HG02623 (cell line): Measurements from ENCODE around the gene TMEM92.
"Not testable (repeated sequence)": the region's sequence is repeated elsewhere in the genome, so short reads cannot be mapped to it uniquely, and the experiment has no call there.

Source experiments
- ATAC-seq: cut with Tn5 transposase; IDR thresholded peaks from one replicate; pipeline ENCODE4 v1.9.1; 2021; ENCODE audit warnings: moderate library complexity; ENCODE audit not compliant: unreplicated experiment

Gene TMEM92

GRCh38 chr17:50299776-50300175 lies 25.5 kb downstream of the TMEM92 start:
- ATAC-seq = no peak

DNA sequence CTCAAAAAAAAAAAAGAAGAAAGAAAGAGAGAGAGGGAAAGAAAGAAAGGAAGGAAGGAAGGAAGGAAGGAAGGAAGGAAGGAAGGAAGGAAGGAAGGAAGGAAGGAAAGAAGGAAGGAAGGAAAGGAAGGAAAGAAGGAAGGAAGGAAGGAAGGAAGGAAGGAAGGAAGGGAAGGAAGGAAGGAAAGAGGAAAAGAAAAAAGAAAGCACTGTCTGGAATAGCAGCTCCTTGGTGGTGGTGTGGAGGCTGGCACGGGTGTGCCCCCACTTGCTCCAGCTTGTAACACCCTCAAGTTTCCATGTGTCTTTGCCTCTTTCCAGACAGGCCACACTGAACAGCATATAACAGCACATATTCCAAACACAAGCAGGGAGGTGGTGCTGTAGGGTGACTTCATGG lies 26.6 kb downstream of the TMEM92 start:
- ATAC-seq = not testable (repeated sequence)

GRCh38 chr17:50301891-50302584 lies 27.8 kb downstream of the TMEM92 start:
- ATAC-seq = no peak

DNA sequence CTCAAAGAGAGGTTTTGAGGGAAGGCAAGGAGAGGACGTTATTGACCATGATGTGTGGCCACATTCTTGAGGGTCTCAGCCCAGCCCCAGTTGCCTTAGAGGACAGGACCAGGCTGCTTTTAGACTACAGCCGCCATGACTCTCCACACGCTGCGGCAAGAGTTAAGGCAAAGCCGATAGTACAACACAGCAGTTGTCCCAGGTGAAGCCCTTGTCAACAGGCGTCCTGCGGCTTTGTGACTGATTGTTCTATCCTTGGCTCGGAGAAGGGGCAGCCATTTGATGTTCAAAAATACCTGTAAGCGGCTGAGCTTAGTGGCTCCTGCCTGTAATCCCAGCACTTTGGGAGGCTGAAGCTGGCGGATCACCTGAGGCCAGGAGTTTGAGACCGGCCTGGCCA lies 28.8 kb downstream of the TMEM92 start:
- ATAC-seq = no peak

- ATAC-seq = no peak
Measured at GRCh38 chr17:50303596-50303995, 29.3 kb downstream of the TMEM92 start.

DNA sequence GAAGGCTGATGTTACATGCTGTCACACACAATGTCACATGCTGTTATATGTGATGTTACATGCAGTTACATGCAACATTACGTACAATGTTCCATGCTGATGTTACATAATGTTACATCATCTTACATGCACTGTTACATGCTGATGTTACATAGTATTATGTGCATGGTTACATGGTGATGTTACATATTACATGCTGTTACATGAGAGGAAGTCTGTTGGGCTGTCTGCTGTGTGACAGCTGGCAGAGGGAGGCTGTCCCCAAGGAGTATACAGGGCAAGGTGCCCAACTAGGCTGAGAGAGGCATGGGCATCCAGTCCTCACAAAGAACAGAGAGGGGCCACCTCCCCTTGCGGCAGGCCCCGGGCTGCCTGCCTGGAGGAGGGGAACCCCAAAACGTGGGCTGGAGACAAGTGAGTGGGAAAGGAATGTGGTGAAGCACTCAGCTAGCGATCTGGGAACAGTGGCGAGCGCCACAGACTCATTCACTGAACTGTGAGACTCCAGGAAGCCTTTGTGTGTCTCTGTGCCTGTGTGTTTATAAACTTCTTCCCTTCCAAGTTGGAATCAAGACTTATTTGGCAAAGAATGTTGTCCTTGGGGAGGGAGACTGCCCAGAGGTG lies 30.6 kb downstream of the TMEM92 start:
- ATAC-seq = no peak

GRCh38 chr17:50307654-50308053 lies 33.4 kb downstream of the TMEM92 start:
- ATAC-seq = no peak

DNA sequence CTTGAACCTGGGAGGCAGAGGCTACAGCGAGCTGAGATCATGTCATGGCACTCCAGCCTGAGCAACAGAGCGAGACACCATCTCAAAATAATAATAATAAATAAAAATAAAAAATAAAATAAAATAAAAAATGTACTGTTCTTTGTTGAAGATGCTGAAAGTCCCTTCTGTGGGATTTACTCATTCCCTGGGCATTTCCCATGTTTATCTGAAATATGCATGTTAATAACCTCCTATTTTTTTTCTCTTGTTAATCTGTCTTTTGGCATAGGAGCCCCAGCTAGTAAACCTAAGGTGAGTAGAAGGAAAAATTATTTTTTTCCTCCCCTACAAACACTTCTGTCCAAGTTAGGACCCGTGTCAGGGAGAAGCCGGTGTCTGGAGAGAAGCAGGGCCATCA lies 34.4 kb downstream of the TMEM92 start:
- ATAC-seq = no peak

DNA sequence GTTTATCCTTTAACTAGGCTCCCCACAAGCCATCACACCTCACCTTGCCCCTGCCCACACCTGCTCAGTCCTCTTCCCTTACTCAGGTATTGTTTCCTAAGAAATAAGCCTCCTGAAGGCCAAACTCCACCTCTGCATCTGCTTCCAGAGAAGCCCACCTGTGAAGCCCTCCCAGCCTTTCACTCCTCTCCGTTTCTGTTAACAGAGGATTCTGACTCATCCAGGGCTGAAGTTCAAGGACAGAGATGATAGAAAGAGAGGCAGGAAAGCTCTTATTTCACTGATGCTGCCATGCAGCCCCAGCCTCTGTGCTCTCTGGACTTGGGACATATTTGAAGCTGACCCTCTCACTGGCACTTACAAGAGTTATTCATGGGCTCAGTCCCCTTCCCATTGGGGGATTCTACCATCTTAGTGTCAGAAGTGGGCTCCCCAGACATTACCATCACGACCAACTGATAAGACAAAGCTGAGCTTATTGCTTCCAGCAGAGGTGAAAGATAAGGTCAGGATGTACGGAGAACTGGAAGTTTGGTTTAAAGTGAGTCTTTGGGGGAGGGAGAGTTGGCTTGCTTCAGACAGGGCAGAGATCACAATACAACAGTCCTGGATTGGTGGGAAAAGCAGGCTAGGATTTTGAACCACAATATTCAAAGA lies 36.3 kb downstream of the TMEM92 start:
- no peak for ATAC-seq

DNA sequence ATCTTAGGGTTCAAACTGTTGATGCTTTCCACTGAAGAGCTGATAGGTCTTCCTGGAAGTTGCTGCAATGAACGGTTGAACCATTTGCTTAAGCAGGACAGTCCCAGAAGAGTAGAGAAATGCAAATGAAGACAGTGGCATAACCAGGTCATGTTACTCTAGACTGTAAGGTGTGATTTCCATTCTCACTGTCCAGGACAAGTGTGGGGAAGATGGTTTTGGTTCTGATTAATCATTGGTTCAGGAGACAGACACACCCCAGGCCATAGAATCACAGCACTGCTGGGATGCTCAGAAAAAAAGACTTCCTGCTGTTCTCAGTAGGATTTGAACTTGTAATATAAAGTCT lies 36.8 kb downstream of the TMEM92 start:
- ATAC-seq = no peak

GRCh38 chr17:50311483-50311882 lies 37.2 kb downstream of the TMEM92 start:
- ATAC-seq = no peak

- ATAC-seq = no peak
Measured at GRCh38 chr17:50312308-50312707, 38.0 kb downstream of the TMEM92 start.

GRCh38 chr17:50314456-50315011 lies 40.3 kb downstream of the TMEM92 start:
- no peak for ATAC-seq

DNA sequence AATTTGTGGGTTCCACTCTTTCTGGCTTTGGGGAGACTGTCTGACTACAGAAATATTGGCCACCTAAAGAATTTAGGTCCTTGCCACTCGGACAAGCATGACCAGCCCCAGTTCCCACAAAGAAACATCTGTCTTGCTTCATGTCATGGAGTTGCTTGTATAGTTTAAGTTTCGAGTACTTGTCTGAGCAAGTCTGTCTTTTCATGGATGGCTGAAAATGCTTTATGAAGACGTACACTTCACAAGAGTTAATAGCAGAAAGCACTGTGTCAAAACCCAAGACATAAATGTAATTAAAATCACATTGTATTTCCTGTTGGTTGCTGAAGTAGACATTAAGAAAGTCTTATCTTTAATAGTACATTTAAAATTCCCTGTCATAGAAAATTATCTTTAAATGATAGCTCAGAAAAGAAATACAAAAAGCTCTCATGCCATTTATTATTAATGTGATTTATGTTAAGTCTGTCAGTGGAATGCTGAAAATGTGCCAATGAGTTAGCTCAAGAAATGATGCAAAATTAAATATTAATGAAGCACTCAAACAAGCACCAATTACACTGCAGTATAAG lies 41.8 kb downstream of the TMEM92 start:
- no peak for ATAC-seq

DNA sequence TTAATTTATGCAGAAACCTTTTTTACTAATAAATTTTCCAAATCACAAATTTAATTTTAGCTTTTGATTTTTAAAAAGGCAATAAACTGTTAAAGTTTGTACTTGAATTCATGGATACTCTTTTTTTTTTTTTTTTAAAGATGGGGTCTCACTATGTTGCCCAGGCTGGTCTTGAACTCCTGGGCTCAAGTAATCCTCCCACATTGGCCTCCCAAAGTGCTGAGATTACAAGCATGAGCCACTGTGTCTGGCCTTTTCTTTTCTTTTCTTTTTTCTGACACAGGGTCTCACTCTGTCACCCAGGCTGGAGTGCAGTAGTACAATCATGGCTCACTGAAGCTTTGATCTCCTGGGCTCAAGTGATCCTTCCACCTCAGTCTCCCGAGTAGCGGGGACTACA lies 42.4 kb downstream of the TMEM92 start:
- ATAC-seq = not testable (repeated sequence)

- ATAC-seq = no peak
Measured at GRCh38 chr17:50317121-50317520, 42.9 kb downstream of the TMEM92 start.

DNA sequence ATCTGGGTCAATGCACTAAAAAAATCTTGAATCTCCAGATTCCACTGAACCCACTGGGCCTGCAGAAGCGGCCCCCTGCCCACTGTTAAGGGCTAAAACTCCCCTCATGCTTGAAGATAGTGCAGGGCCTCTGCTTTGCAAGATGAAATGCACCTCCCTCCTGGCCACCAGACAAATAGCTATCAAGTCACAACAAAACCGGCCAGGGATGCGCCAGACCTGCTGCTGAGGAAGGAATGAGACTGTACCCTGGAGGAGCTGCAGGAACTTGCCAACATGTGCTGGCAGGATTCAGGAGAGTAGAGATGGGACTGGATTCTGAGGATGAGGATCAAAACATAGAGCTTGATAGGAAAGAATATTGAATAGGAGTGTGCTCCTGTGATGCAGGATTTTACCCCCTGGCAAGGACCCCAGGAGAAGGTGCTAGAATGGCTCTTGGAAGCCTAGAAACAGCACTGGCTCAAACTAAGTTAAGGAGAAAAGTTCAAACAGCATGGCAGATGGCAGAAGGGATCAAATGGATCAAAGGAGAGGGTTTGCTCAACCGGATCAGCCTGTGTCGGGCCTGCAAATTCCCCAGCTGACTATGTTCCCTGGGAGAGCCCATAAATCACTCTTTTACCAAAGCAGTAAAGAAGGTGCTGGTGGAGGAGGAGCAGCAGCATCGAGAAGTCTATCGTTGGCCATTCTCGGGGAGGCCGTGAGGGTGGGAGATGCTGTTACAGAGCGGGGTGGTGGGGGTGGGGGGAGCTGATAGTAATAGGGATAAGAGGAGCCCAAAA lies 44.4 kb downstream of the TMEM92 start:
- ATAC-seq = no peak

DNA sequence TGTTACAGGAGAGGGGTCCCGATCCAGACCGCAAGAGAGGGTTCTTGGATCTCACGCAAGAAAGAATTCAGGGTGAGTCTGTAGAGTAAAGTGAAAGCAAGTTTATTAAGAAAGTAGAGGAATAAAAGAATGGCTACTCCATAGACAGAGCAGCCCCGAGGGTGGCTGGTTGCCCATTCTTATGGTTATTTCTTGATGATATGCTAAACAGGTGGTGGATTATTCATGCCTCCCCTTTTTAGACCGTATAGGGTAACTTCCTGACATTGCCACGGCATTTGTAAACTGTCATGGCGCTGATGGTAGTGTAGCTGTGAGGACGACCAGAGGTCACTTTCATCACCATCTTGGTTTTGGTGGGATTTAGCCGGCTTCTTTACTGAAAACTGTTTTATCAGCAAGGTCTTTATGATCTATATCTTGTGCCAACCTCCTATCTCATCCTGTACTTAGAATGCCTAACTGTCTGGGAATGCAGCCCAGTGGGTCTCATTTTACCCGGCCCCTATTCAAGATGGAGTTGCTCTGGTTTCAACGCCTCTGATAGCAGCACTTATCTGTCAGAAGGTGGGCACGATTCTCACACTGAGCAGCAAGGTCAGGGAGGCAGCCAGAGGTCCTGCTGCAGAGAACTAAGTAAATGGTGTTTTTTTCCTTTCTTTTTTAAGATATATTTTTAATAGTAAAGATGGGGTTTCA lies 45.2 kb downstream of the TMEM92 start:
- no peak for ATAC-seq

GRCh38 chr17:50322271-50322670 lies 48.0 kb downstream of the TMEM92 start:
- no peak for ATAC-seq

DNA sequence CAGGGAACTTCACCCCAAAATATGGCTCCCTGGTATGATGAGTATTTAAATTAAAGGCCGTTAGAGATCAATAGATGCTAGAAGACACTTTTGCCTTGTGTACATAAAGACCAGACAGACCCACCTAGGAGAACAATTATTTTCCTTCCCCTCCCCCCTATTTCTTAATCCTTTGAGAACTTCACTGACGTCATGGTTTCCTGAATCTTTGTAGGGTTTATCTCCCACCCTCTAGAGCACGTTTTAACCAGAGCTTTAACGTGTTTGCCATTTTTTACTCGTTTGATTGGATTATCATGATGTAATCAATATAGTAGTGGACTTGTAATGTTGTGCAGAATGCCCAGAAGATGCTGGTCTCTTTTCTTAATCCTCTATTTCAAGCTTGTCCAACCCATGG lies 48.8 kb downstream of the TMEM92 start:
- no peak for ATAC-seq
